GM19468 (cell line): ENCODE results near the gene SRCAP.
"Not testable (repeated sequence)": the region's sequence is repeated elsewhere in the genome, so short reads cannot be mapped to it uniquely, and the experiment has no call there.

ENCODE experiments used
- ATAC-seq: cut with Tn5 transposase; IDR thresholded peaks from one replicate; pipeline ENCODE4 v1.9.1; 2021; ENCODE audit warnings: mild to moderate bottlenecking, moderate library complexity, moderate number of reproducible peaks; ENCODE audit not compliant: unreplicated experiment; ENCODE audit errors: extremely low read depth

Gene SRCAP

DNA sequence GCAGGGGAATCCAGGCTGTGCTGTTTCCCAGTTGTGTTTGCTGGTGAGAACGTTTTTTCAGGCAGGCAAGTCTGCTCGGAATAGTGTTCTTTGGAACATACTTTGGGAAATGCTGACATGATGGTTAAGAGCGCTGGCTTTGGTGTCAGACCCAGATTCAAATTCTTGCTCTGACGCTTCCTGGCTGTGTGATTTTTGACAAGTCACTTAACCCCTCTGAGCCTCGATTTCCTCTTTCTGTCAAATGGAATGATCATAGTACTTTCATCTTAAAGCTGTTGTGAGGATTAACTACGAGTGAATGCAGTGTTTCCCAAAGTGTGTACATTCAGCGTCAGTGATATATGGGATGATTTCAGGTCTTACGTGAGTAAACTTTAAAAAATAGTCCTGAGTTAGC, 35.9 kb upstream of the SRCAP start:
- no peak for ATAC-seq

DNA sequence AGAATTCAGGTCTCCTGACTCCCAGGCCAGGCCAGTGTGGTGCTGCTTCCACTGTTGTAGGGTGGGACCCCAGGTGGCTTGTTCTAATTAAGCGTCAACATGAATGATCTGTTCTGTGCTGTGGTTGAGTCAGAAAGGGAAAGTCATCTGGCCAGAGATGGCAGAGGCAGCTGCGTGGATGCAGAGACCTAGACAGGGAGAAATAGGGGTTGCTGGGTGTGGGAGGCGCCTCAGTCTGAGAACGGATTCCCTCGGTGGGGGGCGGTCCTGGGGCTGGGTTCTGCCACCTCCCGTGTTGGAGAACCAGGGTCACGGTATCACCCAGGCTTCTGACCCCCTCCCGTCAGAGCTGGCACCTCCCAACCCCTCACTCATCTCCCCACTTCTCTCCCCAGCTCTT, 35.2 kb upstream of the SRCAP start:
- ATAC-seq = no peak

DNA sequence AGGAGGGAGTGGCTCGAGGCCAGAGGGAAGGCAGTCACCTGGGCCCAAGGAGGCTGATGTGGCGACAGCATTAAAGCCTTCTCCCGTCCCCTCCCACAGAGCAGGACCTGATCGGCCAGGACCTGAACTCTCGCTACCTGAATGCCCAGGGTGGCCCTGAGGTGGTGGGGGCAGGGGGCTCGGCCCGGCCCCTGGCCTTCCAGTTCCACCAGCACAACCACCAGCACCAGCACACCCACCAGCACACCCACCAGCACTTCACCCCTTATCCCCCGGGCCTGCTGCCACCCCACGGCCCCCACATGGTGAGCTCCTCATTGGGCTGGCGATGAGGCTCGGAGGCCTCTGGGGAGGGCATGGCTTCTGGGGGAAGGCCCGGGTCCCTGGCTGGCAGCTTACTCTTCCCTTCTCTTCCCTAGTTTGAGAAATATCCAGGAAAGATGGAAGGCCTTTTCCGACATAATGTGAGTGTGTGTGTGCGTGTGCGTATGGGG, 34.3 kb upstream of the SRCAP start:
- no peak for ATAC-seq

DNA sequence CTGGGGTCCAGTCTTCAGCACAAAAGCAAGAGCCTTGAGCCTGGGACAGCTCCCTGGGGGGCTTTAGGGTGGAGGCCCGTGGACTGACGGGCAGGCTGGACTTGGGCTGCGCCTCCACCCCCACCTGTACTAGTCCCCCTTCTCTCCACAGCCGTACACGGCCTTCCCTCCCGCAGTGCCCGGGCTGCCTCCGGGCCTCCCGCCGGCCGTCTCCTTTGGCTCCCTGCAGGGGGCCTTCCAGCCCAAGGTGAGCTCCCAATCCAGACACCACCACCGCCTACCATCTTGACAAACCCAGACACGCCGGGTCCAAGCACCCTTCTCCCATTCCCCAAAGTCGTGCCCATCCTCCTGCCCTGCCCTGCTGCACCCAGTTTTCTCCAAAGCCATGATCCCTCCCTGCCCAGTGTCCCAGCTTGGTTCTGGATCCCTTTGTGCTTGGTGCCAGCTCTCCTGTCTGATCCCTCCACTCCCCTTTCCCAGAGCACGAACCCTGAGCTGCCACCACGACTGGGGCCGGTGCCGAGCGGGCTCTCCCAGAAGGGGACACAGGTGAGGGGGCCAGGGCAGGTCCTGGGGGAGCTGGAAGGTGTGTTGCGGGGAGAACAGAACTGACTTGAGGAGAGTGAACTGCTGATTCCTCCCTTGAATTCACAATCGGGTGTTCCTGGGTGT, 33.7 kb upstream of the SRCAP start:
- no peak for ATAC-seq

DNA sequence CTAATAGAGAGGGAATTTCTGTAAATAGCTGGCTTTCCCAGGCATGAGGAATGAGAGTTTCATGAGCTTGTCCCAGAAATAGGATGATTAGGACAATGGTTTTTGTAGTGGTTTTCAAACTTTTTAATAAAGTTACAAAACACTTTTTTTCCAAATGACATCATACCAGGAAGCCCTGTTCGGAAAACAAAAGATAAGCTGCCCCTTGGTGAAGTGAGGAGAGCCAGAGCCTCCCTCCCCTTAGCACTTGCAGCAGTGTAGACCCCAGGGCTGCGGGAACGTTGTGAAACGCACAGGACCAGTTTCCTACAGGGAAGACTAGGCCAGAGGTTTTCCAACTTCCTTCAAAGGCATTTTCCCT, 33.2 kb upstream of the SRCAP start:
- no peak for ATAC-seq

DNA sequence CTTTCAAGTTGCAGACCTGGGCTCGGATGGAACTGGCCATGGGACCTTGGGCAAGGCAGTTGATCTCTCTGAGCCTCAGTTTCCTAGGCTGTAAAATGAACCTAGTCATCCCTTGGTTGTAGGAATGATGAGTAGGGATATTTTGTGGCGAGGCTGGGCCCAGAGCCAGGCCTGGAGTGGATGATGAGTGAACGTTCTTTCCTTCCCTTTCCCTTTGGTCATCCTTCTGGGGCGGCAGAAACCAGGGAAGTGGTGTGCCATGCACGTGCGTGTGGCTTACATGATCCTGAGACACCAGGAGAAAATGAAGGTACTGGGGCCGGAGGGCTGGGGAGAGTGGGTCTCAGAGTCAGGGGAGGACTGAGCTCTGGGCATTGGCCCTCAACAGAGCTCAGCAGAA, 32.3 kb upstream of the SRCAP start:
- no peak for ATAC-seq

DNA sequence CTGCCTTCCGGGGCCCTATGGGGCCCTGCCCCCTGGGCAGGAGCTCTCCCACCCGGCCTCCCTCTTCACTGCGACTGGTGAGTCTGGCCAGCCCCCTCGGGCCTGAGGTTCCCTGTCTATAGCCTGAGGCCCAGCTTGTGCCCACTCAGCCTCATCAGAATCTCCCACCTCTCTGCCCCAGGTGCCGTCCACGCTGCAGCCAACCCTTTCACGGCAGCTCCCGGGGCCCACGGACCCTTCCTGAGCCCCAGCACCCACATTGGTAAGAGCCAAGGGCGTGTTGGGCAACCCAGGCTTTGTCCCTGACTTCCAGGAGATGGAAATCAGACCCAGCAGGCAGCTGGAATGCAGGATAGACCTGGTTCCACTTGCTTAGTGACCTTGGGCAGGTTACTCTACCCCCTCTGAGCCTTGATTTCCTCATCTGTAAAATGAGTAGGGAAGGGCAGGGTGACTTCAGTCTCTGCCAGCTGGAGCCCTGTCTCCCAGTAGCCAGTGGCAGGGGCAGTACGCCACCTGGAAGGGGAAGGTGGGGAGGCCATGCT, 31.5 kb upstream of the SRCAP start:
- no peak for ATAC-seq

DNA sequence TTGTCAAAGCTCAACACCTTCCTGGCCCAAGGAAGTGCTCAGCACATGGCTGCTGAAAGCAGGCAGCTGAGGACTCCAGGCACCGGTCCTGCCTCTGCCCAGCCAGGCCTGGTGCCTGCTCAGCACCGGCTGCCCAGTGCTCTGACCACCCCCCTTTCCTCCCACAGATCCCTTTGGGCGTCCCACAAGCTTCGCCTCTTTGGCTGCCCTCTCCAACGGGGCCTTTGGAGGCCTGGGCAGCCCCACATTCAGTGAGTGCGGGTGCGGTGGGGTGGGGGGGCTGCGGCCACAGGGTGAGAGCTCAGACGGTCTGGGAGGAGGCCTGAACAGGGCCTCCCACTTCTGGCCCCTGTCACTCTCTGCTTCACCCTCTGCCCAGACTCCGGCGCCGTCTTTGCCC, 30.6 kb upstream of the SRCAP start:
- ATAC-seq = no peak

DNA sequence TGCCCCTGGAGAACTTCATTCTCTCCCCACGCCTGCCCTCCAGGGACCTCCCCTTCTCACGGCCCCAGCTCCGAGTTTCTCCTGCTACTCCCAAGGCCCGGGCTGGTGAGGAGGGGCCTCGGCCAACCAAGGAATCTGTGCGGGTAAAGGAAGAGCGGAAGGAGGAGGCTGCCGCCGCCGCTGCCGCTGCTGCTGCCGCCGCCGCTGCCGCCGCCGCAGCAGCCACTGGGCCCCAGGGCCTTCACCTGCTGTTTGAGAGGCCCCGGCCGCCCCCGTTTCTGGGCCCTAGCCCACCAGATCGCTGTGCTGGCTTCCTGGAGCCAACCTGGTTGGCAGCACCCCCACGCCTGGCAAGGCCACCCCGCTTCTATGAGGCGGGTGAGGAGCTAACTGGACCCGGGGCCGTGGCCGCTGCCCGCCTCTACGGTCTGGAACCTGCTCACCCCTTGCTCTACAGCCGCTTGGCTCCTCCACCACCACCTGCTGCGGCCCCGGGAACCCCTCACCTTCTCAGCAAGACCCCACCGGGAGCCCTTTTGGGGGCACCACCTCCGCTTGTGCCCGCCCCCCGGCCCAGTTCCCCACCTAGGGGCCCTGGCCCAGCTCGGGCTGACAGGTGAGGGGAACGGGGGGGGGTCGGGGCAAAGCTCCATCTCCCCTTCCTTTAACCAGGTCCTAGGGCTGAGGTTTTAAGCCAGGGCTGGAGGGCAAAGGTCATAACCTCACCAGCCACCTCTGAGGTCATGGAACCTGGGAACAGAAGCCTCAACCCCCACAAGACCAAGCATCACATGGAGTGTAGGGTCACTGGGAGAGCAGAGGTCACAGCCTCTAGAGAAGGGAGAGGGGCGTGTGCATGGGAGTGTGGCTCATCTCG, 29.7 kb upstream of the SRCAP start:
- no peak for ATAC-seq

DNA sequence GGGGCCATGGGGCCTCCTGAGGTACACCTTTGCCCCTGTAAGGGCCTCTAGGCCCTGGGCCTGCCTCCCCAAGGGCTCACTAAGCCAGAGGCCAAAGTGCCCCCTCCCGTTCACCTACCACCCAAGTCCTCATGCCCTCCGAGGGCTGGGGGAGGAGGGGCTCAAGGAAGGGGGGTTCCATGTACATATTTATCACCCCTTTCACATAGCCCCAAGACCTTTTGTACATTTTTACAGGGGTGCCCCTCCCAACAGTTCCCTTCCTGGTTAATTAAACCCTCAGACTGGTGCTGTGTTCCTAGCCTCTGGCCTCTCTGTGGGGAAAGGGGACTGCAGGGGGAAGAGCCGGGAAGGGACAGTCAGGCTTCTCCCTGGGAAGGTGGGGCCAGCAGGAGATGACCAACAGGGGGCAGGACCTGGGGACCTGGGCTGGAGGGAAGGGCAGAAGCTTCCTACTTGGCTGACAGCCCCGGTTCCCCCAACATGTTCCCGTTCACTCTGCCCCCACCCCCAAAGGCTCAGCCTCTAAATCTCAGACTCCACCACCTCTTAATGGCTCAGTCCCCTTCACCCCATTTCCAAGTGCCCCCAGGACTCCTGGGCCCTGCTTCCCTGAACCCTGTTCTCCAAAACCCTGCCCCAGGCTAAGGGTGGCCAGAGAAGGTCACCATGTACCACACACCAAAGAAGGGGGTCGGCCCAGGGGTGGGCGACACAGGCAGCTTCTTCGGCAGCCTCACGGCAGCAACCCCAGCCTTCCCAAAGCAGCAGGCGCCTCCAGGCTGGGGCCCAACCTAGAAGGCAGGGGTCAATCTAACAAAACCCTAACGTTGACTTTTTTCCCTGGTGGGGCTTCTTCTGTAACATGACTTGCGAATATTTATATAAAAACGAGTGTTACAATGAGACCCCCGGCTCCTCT, 28.8 kb upstream of the SRCAP start:
- ATAC-seq = no peak

DNA sequence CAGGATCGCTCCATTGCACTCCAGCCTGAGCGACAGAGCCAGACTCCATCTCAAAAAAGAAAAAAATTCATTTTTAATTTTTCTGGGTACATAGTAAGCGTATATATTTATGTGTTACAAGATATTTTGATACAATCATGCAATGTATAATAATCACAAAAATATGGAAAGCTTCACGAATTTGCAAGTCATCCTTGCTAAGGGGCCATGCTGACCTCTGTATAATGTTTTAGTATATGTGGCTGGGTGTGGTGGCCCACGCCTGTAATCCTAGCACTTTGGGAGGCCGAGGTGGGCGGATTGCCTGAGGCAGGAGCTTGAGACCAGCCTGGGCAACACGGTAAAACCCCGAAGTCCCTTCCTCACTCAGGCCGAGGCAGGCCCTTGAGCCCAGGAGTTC, 23.8 kb upstream of the SRCAP start:
- ATAC-seq = no peak

DNA sequence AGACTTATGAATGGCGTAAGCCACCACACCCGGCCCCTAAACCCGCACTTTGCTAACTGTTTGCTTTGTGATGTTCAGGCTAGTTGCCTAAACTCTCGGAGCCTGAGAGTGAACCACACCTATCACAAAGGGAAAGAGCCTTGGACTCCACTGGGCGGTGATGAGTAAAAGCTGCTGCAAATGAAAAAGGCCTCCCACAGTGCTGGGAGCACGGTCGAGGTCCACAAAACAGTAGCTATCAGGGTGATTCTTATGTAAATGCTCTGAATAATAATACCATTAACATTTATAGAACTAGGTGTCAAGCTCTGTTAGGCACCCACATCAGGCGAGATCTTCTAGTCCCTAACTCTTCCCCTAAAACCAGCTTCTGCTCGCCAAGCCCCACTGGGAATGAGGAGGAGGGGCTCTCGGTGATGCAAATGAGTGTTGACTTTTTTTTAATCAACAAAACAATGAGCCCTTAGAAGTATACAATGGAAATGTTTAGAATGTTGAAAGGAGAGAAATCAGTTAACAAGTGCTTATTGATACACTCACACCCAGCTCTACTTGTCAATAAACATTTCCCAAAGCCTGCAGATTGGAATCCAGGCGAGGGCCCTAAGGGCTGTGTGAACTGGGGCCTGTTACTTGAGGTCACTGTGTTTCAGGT, 20.9 kb upstream of the SRCAP start:
- no peak for ATAC-seq

DNA sequence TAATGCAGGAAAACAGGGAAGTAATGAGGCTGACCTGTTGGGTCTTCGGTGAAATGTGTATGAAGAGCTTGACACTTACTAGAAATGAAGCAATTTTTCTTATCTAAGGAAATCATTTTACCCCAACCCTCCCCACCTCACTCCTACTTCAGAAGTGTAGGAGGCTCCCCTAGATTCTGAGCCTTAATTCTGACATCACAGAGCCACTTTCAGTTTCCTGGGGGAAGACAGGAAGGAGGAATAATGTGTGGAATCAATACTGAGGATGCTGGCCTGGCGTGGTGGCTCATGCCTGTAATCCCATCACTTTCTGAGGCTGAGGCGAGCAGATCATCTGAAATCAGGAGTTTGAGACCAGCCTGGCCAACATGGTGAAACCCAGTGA, 20.4 kb upstream of the SRCAP start:
- ATAC-seq = no peak

DNA sequence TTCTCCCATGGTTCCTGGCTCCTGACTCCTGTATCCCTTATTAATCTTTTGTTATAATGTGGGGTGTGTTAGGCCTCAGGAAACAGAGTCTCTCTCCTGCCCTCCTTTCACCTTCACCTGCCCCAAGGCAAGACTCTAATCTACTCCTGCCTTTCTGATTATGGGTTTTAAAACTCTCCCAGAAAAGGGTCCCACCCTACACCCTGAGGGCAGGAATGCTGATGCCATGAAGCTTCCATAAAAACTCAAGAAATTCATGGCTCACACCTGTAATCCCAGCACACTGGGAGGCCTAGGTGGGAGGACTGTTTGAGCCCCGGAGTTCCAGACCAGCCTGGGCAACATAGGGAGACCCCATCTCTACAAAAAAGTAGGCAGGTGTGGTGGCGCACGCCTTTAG, 18.6 kb upstream of the SRCAP start:
- ATAC-seq = no peak

DNA sequence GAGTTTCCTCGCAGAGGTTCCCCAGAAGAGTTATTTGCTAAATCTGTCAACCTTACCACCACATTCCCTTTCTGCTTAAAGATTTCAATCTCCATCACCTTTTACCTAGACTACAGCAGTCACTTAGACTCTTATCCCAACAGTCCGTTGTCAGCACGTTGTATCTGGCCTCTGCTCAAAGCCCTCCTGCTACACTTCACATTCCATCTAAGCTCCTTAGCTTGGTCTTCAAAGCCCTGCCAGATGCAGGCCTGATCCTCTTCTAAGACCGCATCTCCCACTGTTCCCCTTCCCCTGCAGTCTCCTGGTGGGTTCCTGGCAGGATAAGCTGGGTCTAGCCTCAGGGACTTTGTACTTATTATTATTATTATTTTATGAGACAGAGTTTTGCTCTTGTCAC, 10.3 kb upstream of the SRCAP start:
- no peak for ATAC-seq

DNA sequence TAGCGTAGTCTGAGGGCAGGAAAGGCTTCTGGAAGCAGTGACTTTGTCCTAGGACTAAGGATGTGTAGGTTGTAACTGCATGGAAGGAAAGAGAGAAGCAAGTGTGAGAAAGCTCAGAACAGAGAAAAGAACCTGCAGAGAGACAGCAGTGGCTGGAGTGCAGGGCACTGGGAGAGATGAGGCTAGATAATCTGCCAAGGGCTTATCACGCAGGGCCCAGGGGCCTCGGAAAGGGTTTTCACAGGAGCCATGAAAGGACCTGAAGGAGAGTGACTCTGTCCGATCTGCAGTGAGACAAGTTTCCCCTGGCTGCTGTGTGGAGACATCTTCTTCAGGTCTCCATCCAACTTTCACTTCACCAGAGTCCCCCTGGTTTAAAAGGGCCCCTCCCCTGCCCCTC, 7.1 kb upstream of the SRCAP start:
- ATAC-seq = no peak

DNA sequence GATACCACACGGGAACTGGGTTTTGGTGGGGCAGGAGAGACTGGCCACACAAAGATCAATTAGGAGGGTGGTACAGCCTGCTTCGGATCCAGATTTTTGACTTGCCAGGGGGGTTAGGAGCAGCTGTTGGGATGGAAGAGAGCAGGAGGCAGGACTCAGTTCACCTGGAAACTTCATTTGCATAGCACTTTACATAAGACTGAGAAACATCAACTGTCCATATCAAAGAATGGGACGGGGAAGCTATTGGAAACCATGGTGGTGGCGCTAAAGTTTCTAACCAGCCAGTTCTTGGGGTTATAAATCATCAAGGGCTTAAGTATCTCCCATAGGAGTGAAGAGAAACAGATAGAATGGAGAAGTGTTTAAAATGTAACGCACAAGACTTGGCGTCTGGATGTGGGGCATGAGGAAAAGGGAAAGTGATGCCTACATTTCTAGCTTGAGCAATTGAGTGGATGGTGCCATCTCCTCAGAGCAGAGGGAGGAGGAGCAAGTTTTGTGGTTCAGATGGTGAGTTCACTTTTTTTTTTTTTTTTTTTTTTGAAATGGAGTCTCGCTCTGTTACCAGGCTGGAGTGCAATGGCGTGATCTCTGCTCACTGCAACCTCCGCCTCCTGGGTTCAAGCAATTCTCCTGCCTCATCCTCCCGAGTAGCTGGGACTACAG, 6.4 kb upstream of the SRCAP start:
- no peak for ATAC-seq

DNA sequence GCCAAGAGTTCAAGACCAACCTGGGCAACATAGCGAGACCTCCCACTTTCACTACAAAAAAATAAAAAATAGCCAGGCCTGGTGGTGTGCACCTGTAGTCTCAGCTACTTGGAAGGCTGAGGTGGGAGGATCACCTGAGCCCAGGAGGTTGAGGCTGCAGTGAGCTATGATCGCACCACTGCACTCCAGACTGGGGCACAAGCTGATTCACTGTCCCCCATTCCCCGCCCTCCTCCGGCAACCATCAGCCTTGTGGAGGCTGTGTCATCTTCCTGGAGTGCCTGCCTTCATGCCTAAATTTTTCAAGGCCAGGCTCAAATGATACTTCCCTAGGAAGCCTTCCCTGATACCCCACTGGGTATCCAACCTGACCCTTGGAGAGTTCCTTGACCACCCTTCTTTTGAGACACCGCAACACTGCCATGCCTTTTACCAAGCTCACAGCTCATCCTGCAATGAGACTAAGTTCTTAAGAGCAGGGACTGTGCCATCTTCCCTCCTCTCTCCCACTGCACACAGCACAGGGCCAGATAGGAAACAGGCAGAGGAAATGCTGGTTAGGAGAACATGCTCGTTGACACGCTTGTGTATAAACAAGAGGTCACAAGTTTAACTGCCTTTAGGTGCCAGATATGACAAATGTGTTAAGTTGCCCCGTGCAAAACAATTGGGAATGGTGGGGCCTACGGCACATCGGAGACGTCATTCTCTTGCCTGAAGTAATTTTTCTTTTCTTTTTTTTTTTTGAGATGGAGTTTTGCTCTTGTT, 3.9 kb upstream of the SRCAP start:
- no peak for ATAC-seq

DNA sequence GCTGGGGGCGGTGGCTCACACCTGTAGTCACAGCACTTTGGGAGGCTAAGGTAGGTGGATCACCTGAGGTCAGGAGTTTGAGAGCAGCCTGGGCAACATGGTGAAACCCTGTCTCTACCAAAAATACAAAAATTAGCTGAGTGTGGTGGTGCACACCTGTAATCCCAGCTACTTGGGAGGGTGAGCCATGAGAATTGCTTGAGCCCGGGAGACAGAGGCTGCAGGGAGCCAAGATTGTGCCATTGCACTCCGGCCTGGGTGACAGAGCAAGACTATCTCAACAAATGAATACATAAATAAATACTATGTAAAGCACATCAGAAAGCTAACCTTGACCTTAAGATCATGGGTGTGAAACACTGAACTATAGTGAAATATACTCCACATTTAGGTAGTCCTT, 2.3 kb upstream of the SRCAP start:
- not testable (repeated sequence) for ATAC-seq
